K562 (cell line): ENCODE measurements around the gene SEPTIN6. TPM values are rescaled to one million over a fixed set of nuclear protein-coding genes. Genes with fewer than 3 reads are reported as not detected.

ENCODE experiments used
- ATAC-seq: fragments of 200-7000 bp; cut with Tn5 transposase; 3 replicates; pipeline ENCODE4 v1.9.1; 2020; ENCODE audit warnings: moderate library complexity
- BruUV-seq: library from RNA; stranded (reverse); fragments of 400-500 nt; replicated peaks from 2 replicates; lab custom pipeline; 2021; lab: Mats Ljungman, UMichigan
- CTCF ChIA-PET: fragments of 300-600 bp; formaldehyde crosslinking; extraction: SDS; loops from one replicate; lab custom pipeline; 2021; ENCODE audit warnings: low intra/inter-chr PET ratio; lab: Yijun Ruan, JAX
- POLR2A ChIA-PET: fragments of 300-600, 350-650 bp; sonication (Branson Sonifier 250); formaldehyde crosslinking; extraction: SDS; loops from one replicate; lab custom pipeline; 2021; ENCODE audit warnings: antibody characterized with exemption, inconsistent platforms; lab: Yijun Ruan, JAX
- DNase-seq, 4 experiments: peaks; one replicate each; pipeline versions ENCODE4 v3.0.0 to v3.0.0-alpha.2; 2011 to 2018; ENCODE audit warnings: low spot score in 3 of 4, mixed read lengths in 3 of 4; ENCODE audit errors: extremely low read depth in 1 of 4
- FAIRE-seq: peaks from 2 replicates; lab custom pipeline; 2011; peaks lifted over from hg19 to GRCh38; lab: Jason Lieb, UNC
- H2AFZ ChIP-seq: 2 replicates; pipeline ENCODE4 v1.6.0; 2011; ENCODE audit warnings: low read depth, low read length, control low read depth, inconsistent platforms
- H3K27ac ChIP-seq: fragments of 200-600 bp; 3 replicates; pipeline ENCODE4 v1.8.0; 2011; ENCODE audit warnings: low read depth, mild to moderate bottlenecking, control low read depth, inconsistent platforms, low read length, moderate library complexity, mixed read lengths; ENCODE audit errors: extremely low read depth
- H3K27me3 ChIP-seq, 2 experiments: fragments of 300-600 bp in 1 of 2; 2 replicates in 1 of 2; 3 replicates in 1 of 2; pipeline versions ENCODE4 v1.6.0 to v1.8.0; 2011; ENCODE audit warnings: inconsistent platforms in 2 of 2, low read length in 2 of 2, mild to moderate bottlenecking in 1 of 2, mixed read lengths in 1 of 2, moderate library complexity in 1 of 2; ENCODE audit not compliant: control insufficient read depth in 2 of 2, insufficient read depth in 2 of 2
- H3K36me3 ChIP-seq: fragments of 300-600 bp; 3 replicates; pipeline ENCODE4 v1.8.0; 2011; ENCODE audit warnings: mild to moderate bottlenecking, low read length, inconsistent platforms; ENCODE audit not compliant: control insufficient read depth, insufficient read depth
- H3K4me1 ChIP-seq, 2 experiments: fragments of 200-600 bp in 1 of 2; replicated peaks in 1 of 2; 2 replicates in 1 of 2; 3 replicates in 1 of 2; pipeline versions ENCODE4 v1.5.1 to v1.8.0; 2011; ENCODE audit warnings: inconsistent platforms in 2 of 2, low read length in 2 of 2, mild to moderate bottlenecking in 1 of 2, mixed read lengths in 1 of 2, moderate library complexity in 1 of 2; ENCODE audit not compliant: control insufficient read depth in 2 of 2, insufficient read depth in 2 of 2
- H3K4me2 ChIP-seq: 2 replicates; pipeline ENCODE4 v1.6.1; 2011; ENCODE audit warnings: low read length, control low read depth, inconsistent platforms, mixed read lengths; ENCODE audit not compliant: insufficient read depth
- H3K4me3 ChIP-seq: fragments of 200-600 bp; sonication (generic), shearing (Covaris generic); 2 replicates; pipeline ENCODE4 v1.5.1; 2016; ENCODE audit warnings: control low read depth, inconsistent platforms
- H3K79me2 ChIP-seq: fragments of 200-600 bp; 3 replicates; pipeline ENCODE4 v1.8.0; 2011; ENCODE audit warnings: low read length, inconsistent platforms; ENCODE audit not compliant: control insufficient read depth, insufficient read depth
- H3K9ac ChIP-seq, 2 experiments: 2 replicates each; pipeline versions ENCODE4 v1.6.0 to v1.6.1; 2011; ENCODE audit warnings: low read depth in 2 of 2, low read length in 2 of 2, control low read depth in 1 of 2, inconsistent platforms in 1 of 2, mild to moderate bottlenecking in 1 of 2, mixed read lengths in 1 of 2; ENCODE audit not compliant: insufficient read depth in 1 of 2
- H3K9me1 ChIP-seq: one replicate; pipeline ENCODE4 v1.6.0; 2011; ENCODE audit warnings: inconsistent platforms, mild to moderate bottlenecking, low read length, moderate library complexity; ENCODE audit not compliant: control insufficient read depth, insufficient read depth
- H3K9me3 ChIP-seq: replicated peaks from 2 replicates; pipeline ENCODE4 v1.5.1; 2011; ENCODE audit warnings: low read depth, low read length, inconsistent platforms; ENCODE audit not compliant: control insufficient read depth, insufficient read depth
- H4K20me1 ChIP-seq: replicated peaks from 2 replicates; pipeline ENCODE4 v1.6.1; 2011; ENCODE audit warnings: low read length, inconsistent platforms, mixed read lengths; ENCODE audit not compliant: control insufficient read depth, insufficient read depth
- BCL6 ChIP-seq: fragments of 250-450 bp; sonication (Bioruptor Pico); IDR thresholded peaks from 2 replicates; pipeline ENCODE4 v1.4.0; 2020
- BRD9 ChIP-seq: fragments of 450-650 bp; IDR thresholded peaks from 2 replicates; pipeline ENCODE4 v1.6.1; 2018; ENCODE audit warnings: low read depth; ENCODE audit not compliant: partially characterized antibody
- CLOCK ChIP-seq: fragments of 250-450 bp; sonication (Bioruptor Pico); IDR thresholded peaks from 2 replicates; pipeline ENCODE4 v1.4.0; 2020; ENCODE audit warnings: mild to moderate bottlenecking, moderate library complexity, borderline replicate concordance
- DACH1 ChIP-seq: fragments of 450-650 bp; IDR thresholded peaks from 2 replicates; pipeline ENCODE4 v1.6.1; 2018; ENCODE audit not compliant: partially characterized antibody
- FOXP1 ChIP-seq: sonication (generic); formaldehyde crosslinking; IDR thresholded peaks from 2 replicates; pipeline ENCODE4 v1.8.0; 2022; ENCODE audit warnings: mild to moderate bottlenecking, missing genetic modification reagents
- HMBOX1 ChIP-seq: sonication (generic); IDR thresholded peaks from 2 replicates; pipeline ENCODE4 v1.6.1; 2016
- MCM2 ChIP-seq: fragments of 450-650 bp; IDR thresholded peaks from 2 replicates; pipeline ENCODE4 v1.6.1; 2017; ENCODE audit warnings: low read depth, mild to moderate bottlenecking
- MYC ChIP-seq, 2 experiments: fragments of 250-450 bp in 1 of 2; sonication (Bioruptor Pico) in 1 of 2; IDR thresholded peaks; 2 replicates each; pipeline versions ENCODE4 v1.5.1 to v1.6.1; 2012 to 2021; ENCODE audit warnings: low read depth in 2 of 2, borderline replicate concordance in 1 of 2, improper control_type of control experiment in 1 of 2, low read length in 1 of 2, mild to moderate bottlenecking in 1 of 2, moderate library complexity in 1 of 2
- POLR3A ChIP-seq: IDR thresholded peaks from 2 replicates; pipeline ENCODE4 v1.6.1; 2011; ENCODE audit warnings: borderline replicate concordance, mild to moderate bottlenecking, moderate library complexity; ENCODE audit not compliant: insufficient read length, insufficient read depth; ENCODE audit errors: extremely low read depth
- SIRT6 ChIP-seq: IDR thresholded peaks from one replicate; pipeline ENCODE4 v1.6.1; 2012; ENCODE audit warnings: low read depth, mild to moderate bottlenecking, control low read depth, inconsistent platforms, low read length, moderate library complexity
- SP1 ChIP-seq: sonication (generic); formaldehyde crosslinking; IDR thresholded peaks from 2 replicates; pipeline ENCODE4 v1.8.1; 2022; ENCODE audit warnings: mild to moderate bottlenecking, missing genetic modification reagents
- ZFP36 ChIP-seq: fragments of 150-350 bp; IDR thresholded peaks from 2 replicates; pipeline ENCODE4 v1.6.1; 2018; ENCODE audit warnings: low read length, low read depth; ENCODE audit not compliant: partially characterized antibody
- WGBS: fragments of 100-300 bp; shearing (Covaris generic); methylation state at CpG from one replicate; pipeline ENCODE4 v1.1.6; 2016; ENCODE audit warnings: low coverage, mixed read lengths; ENCODE audit not compliant: insufficient coverage; ENCODE audit errors: missing lambda C conversion rate; 5-methylcytosine and 5-hydroxymethylcytosine counted together
- in situ Hi-C: fragments of 300-500 bp; cut with MboI; formaldehyde crosslinking; loops from 4 replicates; pipeline ENCODE4 v1.15.0; 2018; ENCODE audit warnings: inconsistent platforms, mixed read lengths
- intact Hi-C: fragments of 100-400 bp; cut with micrococcal nuclease; formaldehyde crosslinking; loops from 2 replicates; pipeline ENCODE4 v1.14.2; 2022
- polyA plus RNA-seq, 8 experiments: library from polyadenylated mRNA; depleted of rRNA in 4 of 8; stranded (reverse) in 5 of 8; unstranded in 3 of 8; fragments of >200 nt; fragmentation: Nextera tagmentation in 2 of 8; fragmentation: Illumina TruSeq in 1 of 8; extraction: Ambion mirVana in 2 of 8; extraction: Trizol in 1 of 8; gene quantifications; 2 replicates each; pipeline versions ENCODE4 v1.2.1 to v1.2.3, GENCODE V29; 2011 to 2014; ENCODE audit warnings: inconsistent platforms in 1 of 8, missing spikeins in 1 of 8
- total RNA-seq, 7 experiments: library from RNA; depleted of rRNA in 6 of 7; stranded (reverse); fragments of >200 nt in 6 of 7; fragmentation: Illumina TruSeq in 2 of 7; extraction: Trizol in 2 of 7; gene quantifications; 2 replicates each; pipeline versions ENCODE4 v1.2.1 to v1.2.3, GENCODE V29; 2011 to 2021; ENCODE audit warnings: low replicate concordance in 1 of 7

The SEPTIN6 gene
- total and polyA plus RNA-seq, 9 of the 15 experiments (the other 6 are each of a cell fraction or from before 2014, with no cell fraction given), result 8.4 to 67.0 (median 37.8) TPM

GRCh38 chrX:119736206-119736764 is 43.3 kb upstream of the SEPTIN6 start:
- no peak for FAIRE-seq
- no TSS peak for BruUV-seq
- Histone ChIP-seq H3K27ac (no peak overlapping the region), H3K4me1 (no peaks in the 10 kb centered on the region), H3K4me3 (no peak overlapping the region), H3K4me2 (no peak overlapping the region), H3K9me1 (no peaks in the 10 kb centered on the region), H3K9me3 (no peaks in the 10 kb centered on the region), H2AFZ (no peak overlapping the region), H3K36me3 (no peaks in the 10 kb centered on the region), H3K27me3 (peaks cover 14 to 47% of the 10 kb centered on the region in 2 experiments; a peak in 3 of 5 replicates), H3K79me2 (no peaks in the 10 kb centered on the region), H3K9ac (no peak overlapping the region), H4K20me1 (no peaks in the 10 kb centered on the region)
- CTCF ChIA-PET, result no interaction called here
- in situ Hi-C loops, result no loop called here
- intact Hi-C loops, result no loop called here
- DNase-seq, result no peak
- ATAC-seq, result no peak
- 5% methylated on average over 11 of the region's 12 CpGs for WGBS
- POLR2A ChIA-PET, result interaction anchor here (1.2 kb wide), 1 partner anchor 9 kb away, joined by 4 read pairs; no protein-coding TSS in a partner anchor
- TF ChIP-seq DACH1, result no peak

- ATAC-seq, result no peak
- POLR2A ChIA-PET, result interaction anchor here (1.2 kb wide), 1 partner anchor 8 kb away, joined by 4 read pairs; no protein-coding TSS in a partner anchor
- TF ChIP-seq BCL6 (CRISPR knock-in tag) (no peak), BRD9 (no peak), SP1 (no peak), MYC (IDR thresholded peaks at IDR 0.05; ENCODE audit: low read depth, low read length) (no peak), MYC (CRISPR knock-in tag; IDR thresholded peaks at IDR 0.05; ENCODE audit: borderline replicate concordance, low read depth) (no peak), CLOCK (CRISPR knock-in tag) (no peak), MCM2 (no peak), ZFP36 (no peak), FOXP1 (CRISPR knock-in tag) (no peak), POLR3A (no peak), HMBOX1 (no peak), SIRT6 (no peak)
Measured at GRCh38 chrX:119735467-119735866, 42.5 kb upstream of the SEPTIN6 start.

More at GRCh38 chrX:119735467-119735866, 42.5 kb upstream of the SEPTIN6 start:
- Histone ChIP-seq H3K9me3 (no peaks in the 10 kb centered on the region), H3K4me1 (no peaks in the 10 kb centered on the region), H3K9me1 (no peaks in the 10 kb centered on the region), H3K79me2 (no peaks in the 10 kb centered on the region), H4K20me1 (no peaks in the 10 kb centered on the region), H3K27me3 (peaks cover 14 to 54% of the 10 kb centered on the region in 2 experiments; a peak in 3 of 5 replicates), H3K27ac (no peak overlapping the region), H3K4me2 (no peak overlapping the region), H2AFZ (no peak overlapping the region), H3K36me3 (no peaks in the 10 kb centered on the region), H3K9ac (no peak overlapping the region), H3K4me3 (no peak overlapping the region)
- CTCF ChIA-PET, result no interaction called here
- WGBS, result 4% methylated on average over 3 of the region's 6 CpGs
- intact Hi-C loops (no loop called here), in situ Hi-C loops (no loop called here)
- FAIRE-seq, result no peak
- BruUV-seq, result no TSS peak
- DNase-seq, result no peak
